Measurements from ENCODE around the gene NKX2-2.
"Not testable (repeated sequence)": the region's sequence is repeated elsewhere in the genome, so short reads cannot be mapped to it uniquely, and the experiment has no call there.

The NKX2-2 gene

GRCh38 chr20:21505161-21505809 lies 8.6 kb downstream of the NKX2-2 start:
- peak overlapping the region; percentile 75 for H3K4me3 ChIP-seq (ENCODE audit: low read length)
- no peaks in the 10 kb centered on the region for H3K36me3 ChIP-seq (ENCODE audit: control insufficient read depth, insufficient read depth, low read length, severe bottlenecking)
- no peaks in the 10 kb centered on the region for H3K9me3 ChIP-seq (ENCODE audit: control insufficient read depth, low read length)
- no peak overlapping the region for H3K9ac ChIP-seq (ENCODE audit: low read length)
- peak; percentile 65 for DNase-seq (ENCODE audit: low read depth)
- H3K27me3 ChIP-seq (replicated peaks; ENCODE audit: control insufficient read depth, insufficient read depth, low read length): peaks cover 73% of the 10 kb centered on the region
- H3K4me1 ChIP-seq (ENCODE audit: control insufficient read depth, insufficient read depth, low read length): peaks cover 6% of the 10 kb centered on the region

GRCh38 chr20:21504323-21504722 lies 9.5 kb downstream of the NKX2-2 start:
- no peak for DNase-seq (ENCODE audit: low read depth)
- no peak overlapping the region for H3K4me3 ChIP-seq (ENCODE audit: low read length)
- no peak overlapping the region for H3K9ac ChIP-seq (ENCODE audit: low read length)
- H3K4me1 ChIP-seq (ENCODE audit: control insufficient read depth, insufficient read depth, low read length): no peaks in the 10 kb centered on the region
- peaks cover 68% of the 10 kb centered on the region for H3K27me3 ChIP-seq (replicated peaks; ENCODE audit: control insufficient read depth, insufficient read depth, low read length)
- no peaks in the 10 kb centered on the region for H3K9me3 ChIP-seq (ENCODE audit: control insufficient read depth, low read length)
- H3K36me3 ChIP-seq (ENCODE audit: control insufficient read depth, insufficient read depth, low read length, severe bottlenecking): no peaks in the 10 kb centered on the region

GRCh38 chr20:21503345-21503744 lies 10.5 kb downstream of the NKX2-2 start:
- Histone ChIP-seq H3K9ac (ENCODE audit: low read length) (no peak overlapping the region), H3K36me3 (ENCODE audit: control insufficient read depth, insufficient read depth, low read length, severe bottlenecking) (no peaks in the 10 kb centered on the region), H3K27me3 (replicated peaks; ENCODE audit: control insufficient read depth, insufficient read depth, low read length) (peaks cover 60% of the 10 kb centered on the region), H3K4me1 (ENCODE audit: control insufficient read depth, insufficient read depth, low read length) (no peaks in the 10 kb centered on the region), H3K4me3 (ENCODE audit: low read length) (no peak overlapping the region), H3K9me3 (ENCODE audit: control insufficient read depth, low read length) (no peaks in the 10 kb centered on the region)
- DNase-seq (ENCODE audit: low read depth): no peak

DNA sequence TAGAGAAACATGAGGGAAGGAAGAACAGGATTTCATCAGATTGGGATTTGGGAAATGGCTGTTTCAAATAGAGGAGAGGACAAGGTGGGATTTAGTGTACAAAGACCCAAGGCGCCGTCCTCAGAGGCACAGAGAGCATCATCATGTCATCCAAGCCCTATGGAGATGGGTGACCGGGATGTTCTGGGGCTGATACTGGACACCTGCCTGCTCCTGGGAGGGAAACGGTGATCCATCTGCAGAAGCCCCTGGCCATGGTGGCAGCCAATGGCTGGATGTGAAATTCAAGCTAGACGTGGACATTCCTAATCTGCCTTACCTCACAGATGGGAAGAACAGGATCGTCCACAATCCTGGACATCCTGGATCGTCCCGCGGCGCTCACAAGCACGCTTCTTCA lies 12.7 kb downstream of the NKX2-2 start:
- H3K4me1 ChIP-seq (ENCODE audit: control insufficient read depth, insufficient read depth, low read length): no peaks in the 10 kb centered on the region
- no peaks in the 10 kb centered on the region for H3K36me3 ChIP-seq (ENCODE audit: control insufficient read depth, insufficient read depth, low read length, severe bottlenecking)
- H3K9ac ChIP-seq (ENCODE audit: low read length): no peak overlapping the region
- H3K27me3 ChIP-seq (replicated peaks; ENCODE audit: control insufficient read depth, insufficient read depth, low read length): peaks cover 41% of the 10 kb centered on the region
- H3K9me3 ChIP-seq (ENCODE audit: control insufficient read depth, low read length): no peaks in the 10 kb centered on the region
- no peak overlapping the region for H3K4me3 ChIP-seq (ENCODE audit: low read length)
- no peak for DNase-seq (ENCODE audit: low read depth)

DNA sequence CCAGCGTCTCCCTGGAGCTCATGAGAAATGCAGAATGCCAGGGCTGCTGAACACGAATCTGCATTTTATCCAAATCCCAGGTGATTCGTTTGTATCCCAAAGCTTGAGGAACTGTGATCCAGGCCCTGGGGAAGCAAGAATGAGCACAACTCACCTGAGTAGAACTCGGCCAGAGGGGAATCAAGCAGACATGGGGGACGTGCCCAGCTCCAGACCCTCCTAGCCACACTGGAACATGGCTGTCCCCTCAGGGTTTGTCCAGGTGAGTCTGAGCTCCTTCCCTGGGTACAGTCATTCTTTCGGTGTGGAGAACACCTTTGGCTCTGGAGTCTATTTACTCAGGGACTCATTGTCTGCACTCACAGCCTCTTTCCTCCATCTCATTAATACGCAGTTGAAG lies 13.3 kb downstream of the NKX2-2 start:
- H3K4me1 ChIP-seq (ENCODE audit: control insufficient read depth, insufficient read depth, low read length): no peaks in the 10 kb centered on the region
- peaks cover 41% of the 10 kb centered on the region for H3K27me3 ChIP-seq (replicated peaks; ENCODE audit: control insufficient read depth, insufficient read depth, low read length)
- H3K4me3 ChIP-seq (ENCODE audit: low read length): no peak overlapping the region
- DNase-seq (ENCODE audit: low read depth): no peak
- no peaks in the 10 kb centered on the region for H3K36me3 ChIP-seq (ENCODE audit: control insufficient read depth, insufficient read depth, low read length, severe bottlenecking)
- H3K9me3 ChIP-seq (ENCODE audit: control insufficient read depth, low read length): no peaks in the 10 kb centered on the region
- no peak overlapping the region for H3K9ac ChIP-seq (ENCODE audit: low read length)

GRCh38 chr20:21499641-21500040 lies 14.2 kb downstream of the NKX2-2 start:
- no peaks in the 10 kb centered on the region for H3K9me3 ChIP-seq (ENCODE audit: control insufficient read depth, low read length)
- DNase-seq (ENCODE audit: low read depth): no peak
- H3K9ac ChIP-seq (ENCODE audit: low read length): no peak overlapping the region
- H3K27me3 ChIP-seq (replicated peaks; ENCODE audit: control insufficient read depth, insufficient read depth, low read length): peaks cover 36% of the 10 kb centered on the region
- no peak overlapping the region for H3K4me3 ChIP-seq (ENCODE audit: low read length)
- H3K36me3 ChIP-seq (ENCODE audit: control insufficient read depth, insufficient read depth, low read length, severe bottlenecking): no peaks in the 10 kb centered on the region
- H3K4me1 ChIP-seq (ENCODE audit: control insufficient read depth, insufficient read depth, low read length): no peaks in the 10 kb centered on the region

DNA sequence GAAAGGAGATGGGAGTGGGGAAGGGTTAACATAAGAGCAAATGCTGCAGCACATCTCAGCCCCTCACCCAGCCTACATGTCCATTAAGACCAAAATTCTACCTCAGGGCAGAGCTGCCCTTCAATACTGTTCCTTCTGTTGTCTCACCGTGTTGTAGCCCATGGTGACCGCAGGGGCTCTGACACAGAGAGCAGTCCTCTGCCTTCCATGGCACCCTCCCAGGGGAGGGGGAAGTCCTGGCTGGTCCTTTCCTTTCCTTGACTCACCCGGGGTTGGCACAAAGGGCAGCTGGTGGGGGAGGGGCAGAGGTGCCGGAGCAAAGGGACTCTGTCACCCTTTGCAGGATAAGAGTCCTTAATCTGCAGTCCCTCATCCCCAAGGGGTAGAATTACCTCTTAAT lies 15.2 kb downstream of the NKX2-2 start:
- H3K4me1 ChIP-seq (ENCODE audit: control insufficient read depth, insufficient read depth, low read length): no peaks in the 10 kb centered on the region
- no peak for DNase-seq (ENCODE audit: low read depth)
- H3K9ac ChIP-seq (ENCODE audit: low read length): no peak overlapping the region
- H3K9me3 ChIP-seq (ENCODE audit: control insufficient read depth, low read length): no peaks in the 10 kb centered on the region
- no peak overlapping the region for H3K4me3 ChIP-seq (ENCODE audit: low read length)
- no peaks in the 10 kb centered on the region for H3K36me3 ChIP-seq (ENCODE audit: control insufficient read depth, insufficient read depth, low read length, severe bottlenecking)
- H3K27me3 ChIP-seq (replicated peaks; ENCODE audit: control insufficient read depth, insufficient read depth, low read length): peaks cover 29% of the 10 kb centered on the region

DNA sequence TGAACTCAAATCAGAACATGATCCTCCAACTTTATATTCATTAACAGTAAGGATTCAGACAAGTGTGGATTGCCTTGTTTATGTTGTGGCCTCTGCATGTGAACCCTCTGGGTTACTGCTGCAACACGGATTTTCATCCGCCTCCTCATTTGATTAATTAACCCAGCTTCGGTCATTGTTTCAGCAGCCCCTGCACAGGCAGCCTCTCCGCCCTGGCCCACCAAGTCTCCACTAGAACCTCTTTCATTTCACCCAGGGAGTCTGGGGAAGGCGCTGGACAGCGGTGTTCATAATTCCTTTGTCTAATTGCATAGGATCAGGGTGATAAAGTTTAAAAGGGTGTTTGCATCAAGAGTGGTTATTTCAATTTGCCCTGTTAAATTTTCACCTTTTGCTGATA lies 15.7 kb downstream of the NKX2-2 start:
- H3K4me1 ChIP-seq (ENCODE audit: control insufficient read depth, insufficient read depth, low read length): no peaks in the 10 kb centered on the region
- peaks cover 33% of the 10 kb centered on the region for H3K27me3 ChIP-seq (replicated peaks; ENCODE audit: control insufficient read depth, insufficient read depth, low read length)
- H3K36me3 ChIP-seq (ENCODE audit: control insufficient read depth, insufficient read depth, low read length, severe bottlenecking): no peaks in the 10 kb centered on the region
- no peak overlapping the region for H3K4me3 ChIP-seq (ENCODE audit: low read length)
- no peak overlapping the region for H3K9ac ChIP-seq (ENCODE audit: low read length)
- no peaks in the 10 kb centered on the region for H3K9me3 ChIP-seq (ENCODE audit: control insufficient read depth, low read length)
- no peak for DNase-seq (ENCODE audit: low read depth)

GRCh38 chr20:21496452-21496851 lies 17.4 kb downstream of the NKX2-2 start:
- peaks cover 32% of the 10 kb centered on the region for H3K27me3 ChIP-seq (replicated peaks; ENCODE audit: control insufficient read depth, insufficient read depth, low read length)
- no peak for DNase-seq (ENCODE audit: low read depth)

GRCh38 chr20:21493049-21493448 lies 20.8 kb downstream of the NKX2-2 start:
- Histone ChIP-seq H3K9me3 (ENCODE audit: control insufficient read depth, low read length) (no peaks in the 10 kb centered on the region), H3K4me1 (ENCODE audit: control insufficient read depth, insufficient read depth, low read length) (no peaks in the 10 kb centered on the region), H3K36me3 (ENCODE audit: control insufficient read depth, insufficient read depth, low read length, severe bottlenecking) (no peaks in the 10 kb centered on the region), H3K9ac (ENCODE audit: low read length) (no peak overlapping the region), H3K27me3 (replicated peaks; ENCODE audit: control insufficient read depth, insufficient read depth, low read length) (peaks cover 34% of the 10 kb centered on the region), H3K4me3 (ENCODE audit: low read length) (no peak overlapping the region)
- no peak for DNase-seq (ENCODE audit: low read depth)

More at GRCh38 chr20:21496452-21496851, 17.4 kb downstream of the NKX2-2 start:
- Histone ChIP-seq H3K9me3 (ENCODE audit: control insufficient read depth, low read length) (no peaks in the 10 kb centered on the region), H3K4me1 (ENCODE audit: control insufficient read depth, insufficient read depth, low read length) (no peaks in the 10 kb centered on the region), H3K36me3 (ENCODE audit: control insufficient read depth, insufficient read depth, low read length, severe bottlenecking) (no peaks in the 10 kb centered on the region), H3K9ac (ENCODE audit: low read length) (no peak overlapping the region), H3K4me3 (ENCODE audit: low read length) (no peak overlapping the region)

DNA sequence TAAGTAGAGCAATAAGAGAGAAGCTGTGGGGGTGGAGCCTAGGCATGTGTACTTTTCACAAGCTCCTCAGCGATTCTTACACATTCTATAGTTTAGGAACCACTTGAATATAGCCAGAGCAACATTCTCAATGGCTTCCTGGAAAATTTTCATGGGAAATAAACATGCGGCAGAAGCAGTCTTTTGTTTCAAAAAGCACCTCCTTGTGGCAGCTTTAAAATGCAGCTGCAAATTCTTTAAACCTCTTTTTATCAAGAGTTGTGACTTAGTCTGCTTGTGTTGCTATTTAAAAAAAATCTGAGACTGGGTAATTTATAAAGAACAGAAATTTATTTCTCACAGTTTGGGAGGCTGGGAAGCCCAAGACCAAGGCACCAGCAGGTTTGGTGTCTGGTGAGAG lies 23.8 kb downstream of the NKX2-2 start:
- Histone ChIP-seq H3K36me3 (ENCODE audit: control insufficient read depth, insufficient read depth, low read length, severe bottlenecking) (no peaks in the 10 kb centered on the region), H3K4me3 (ENCODE audit: low read length) (no peak overlapping the region), H3K27me3 (replicated peaks; ENCODE audit: control insufficient read depth, insufficient read depth, low read length) (peaks cover 34% of the 10 kb centered on the region), H3K9ac (ENCODE audit: low read length) (no peak overlapping the region), H3K9me3 (ENCODE audit: control insufficient read depth, low read length) (peaks cover 7% of the 10 kb centered on the region), H3K4me1 (ENCODE audit: control insufficient read depth, insufficient read depth, low read length) (no peaks in the 10 kb centered on the region)
- peak; percentile 19 for DNase-seq (ENCODE audit: low read depth)

- H3K9ac ChIP-seq (ENCODE audit: low read length); H3K4me1 ChIP-seq (ENCODE audit: control insufficient read depth, insufficient read depth, low read length); H3K36me3 ChIP-seq (ENCODE audit: control insufficient read depth, insufficient read depth, low read length, severe bottlenecking); DNase-seq (ENCODE audit: low read depth); H3K9me3 ChIP-seq (ENCODE audit: control insufficient read depth, low read length); H3K4me3 ChIP-seq (ENCODE audit: low read length): not testable (repeated sequence)
- peaks cover 13% of the 10 kb centered on the region for H3K27me3 ChIP-seq (replicated peaks; ENCODE audit: control insufficient read depth, insufficient read depth, low read length)
These were observed 33.7 kb downstream of the NKX2-2 start for GRCh38 chr20:21480144-21480543.

Data from adipocyte (in vitro differentiated cells).